A673 (cell line): Measurements from ENCODE around the gene COLQ. TPM values are rescaled to one million over a fixed set of nuclear protein-coding genes. Genes with fewer than 3 reads are reported as not detected.

Experiments used
- BruUV-seq: library from RNA; stranded (reverse); fragments of 400-500 nt; replicated peaks from 2 replicates; lab custom pipeline; 2021; lab: Mats Ljungman, UMichigan
- CTCF ChIA-PET: fragments of 300-600 bp; sonication (Branson Sonifier 250); formaldehyde crosslinking; loops from one replicate; lab custom pipeline; 2022; ENCODE audit warnings: antibody characterized with exemption; lab: Charles Lee
- POLR2A ChIA-PET: fragments of 300-600 bp; sonication (Branson Sonifier 250); formaldehyde crosslinking; loops from one replicate; lab custom pipeline; 2022; ENCODE audit warnings: antibody characterized with exemption; ENCODE audit not compliant: low non-redundant PET; lab: Charles Lee
- DNase-seq: peaks from one replicate; pipeline ENCODE4 v3.0.0-alpha.2; 2015; ENCODE audit warnings: low spot score
- H3K27ac ChIP-seq: fragments of 200-600 bp; sonication (generic); 2 replicates; pipeline ENCODE4 v1.5.1; 2016; ENCODE audit warnings: mixed run types, low read depth, mild to moderate bottlenecking, mixed read lengths, antibody characterized with exemption, low read length; ENCODE audit not compliant: poor library complexity, severe bottlenecking
- H3K27me3 ChIP-seq: fragments of 200-600 bp; sonication (generic); replicated peaks from 2 replicates; pipeline ENCODE4 v1.6.1; 2017; ENCODE audit warnings: mixed run types, low read depth, mild to moderate bottlenecking, mixed read lengths, antibody characterized with exemption, low read length; ENCODE audit not compliant: insufficient read depth, poor library complexity
- H3K36me3 ChIP-seq: fragments of 200-600 bp; sonication (generic); 2 replicates; pipeline ENCODE4 v1.6.1; 2016; ENCODE audit warnings: mixed run types, mild to moderate bottlenecking, mixed read lengths, antibody characterized with exemption, low read length; ENCODE audit not compliant: insufficient read depth, poor library complexity, severe bottlenecking
- H3K4me1 ChIP-seq: fragments of 200-600 bp; sonication (generic); 2 replicates; pipeline ENCODE4 v1.6.1; 2017; ENCODE audit warnings: mixed run types, mild to moderate bottlenecking, mixed read lengths, antibody characterized with exemption, low read length; ENCODE audit not compliant: insufficient read depth, poor library complexity, severe bottlenecking
- H3K4me3 ChIP-seq: fragments of 200-600 bp; sonication (generic); 2 replicates; pipeline ENCODE4 v1.5.1; 2016; ENCODE audit warnings: low read depth, mixed run types, mild to moderate bottlenecking, mixed read lengths, low read length; ENCODE audit not compliant: poor library complexity, severe bottlenecking
- H3K9me3 ChIP-seq: fragments of 200-600 bp; sonication (generic); 2 replicates; pipeline ENCODE4 v1.6.1; 2016; ENCODE audit warnings: mixed run types, low read depth, mild to moderate bottlenecking, mixed read lengths, antibody characterized with exemption, low read length; ENCODE audit not compliant: poor library complexity, severe bottlenecking
- CTCF ChIP-seq: fragments of 300-800, 200-600 bp; sonication (generic); conservative IDR thresholded peaks from 2 replicates; pipeline ENCODE4 v1.5.1; 2017; ENCODE audit warnings: low read depth, mild to moderate bottlenecking, antibody characterized with exemption, low read length, moderate library complexity, mixed read lengths
- EZH2 ChIP-seq: fragments of 200-600 bp; sonication (generic); IDR thresholded peaks from 2 replicates; pipeline ENCODE4 v1.6.1; 2017; ENCODE audit warnings: borderline replicate concordance, low read depth, mild to moderate bottlenecking, mixed read lengths, antibody characterized with exemption, low read length; ENCODE audit not compliant: poor library complexity, severe bottlenecking
- intact Hi-C: fragments of 100-400 bp; cut with micrococcal nuclease; formaldehyde crosslinking; loops from one replicate; pipeline ENCODE4 v1.10.0; 2022; ENCODE audit not compliant: unreplicated experiment
- total RNA-seq: library from RNA; stranded (reverse); gene quantifications from 2 replicates; pipeline ENCODE4 v1.2.3, GENCODE V29; 2021

COLQ gene
- total RNA-seq, 1 experiment from 2014 or later = 0.21 TPM

GRCh38 chr3:15452961-15453360 lies 68.5 kb downstream of the COLQ start:
- no peaks in the 10 kb centered on the region for H3K36me3 ChIP-seq
- no TSS peak for BruUV-seq
- no peak overlapping the region for H3K27ac ChIP-seq
- H3K4me1 ChIP-seq = no peaks in the 10 kb centered on the region
- H3K9me3 ChIP-seq = no peaks in the 10 kb centered on the region
- CTCF ChIA-PET = no interaction called here
- intact Hi-C loops = no loop called here
- H3K27me3 ChIP-seq = no peaks in the 10 kb centered on the region
- H3K4me3 ChIP-seq = no peak overlapping the region
- POLR2A ChIA-PET = no interaction called here
- DNase-seq = no peak
- TF ChIP-seq CTCF (no peak), EZH2 (no peak)

DNA sequence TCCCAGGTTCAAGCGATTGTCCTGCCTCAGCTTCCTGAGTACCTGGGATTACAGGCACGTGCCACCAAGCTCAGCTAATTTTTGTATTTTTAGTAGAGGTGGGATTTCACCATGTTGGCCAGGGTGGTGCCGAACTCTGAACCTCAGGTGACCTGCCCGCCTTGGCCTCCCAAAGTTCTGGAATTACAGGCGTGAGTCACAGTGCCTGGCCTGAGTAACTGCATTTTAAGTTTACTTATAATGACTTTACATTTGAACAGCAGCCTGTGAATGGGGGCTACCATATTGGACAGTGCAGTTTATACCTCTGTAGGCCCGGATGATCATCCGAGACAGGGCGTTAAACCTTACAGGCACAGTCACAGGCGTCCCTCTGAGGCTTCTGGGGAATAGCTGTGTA lies 69.3 kb downstream of the COLQ start:
- Histone ChIP-seq H3K9me3 (no peaks in the 10 kb centered on the region), H3K27me3 (no peaks in the 10 kb centered on the region), H3K27ac (no peak overlapping the region), H3K36me3 (no peaks in the 10 kb centered on the region), H3K4me1 (no peaks in the 10 kb centered on the region), H3K4me3 (no peak overlapping the region)
- ChIA-PET CTCF (no interaction called here), POLR2A (no interaction called here)
- BruUV-seq = no TSS peak
- no peak for TF ChIP-seq CTCF
- no peak for TF ChIP-seq EZH2
- intact Hi-C loops = no loop called here
- DNase-seq = no peak

DNA sequence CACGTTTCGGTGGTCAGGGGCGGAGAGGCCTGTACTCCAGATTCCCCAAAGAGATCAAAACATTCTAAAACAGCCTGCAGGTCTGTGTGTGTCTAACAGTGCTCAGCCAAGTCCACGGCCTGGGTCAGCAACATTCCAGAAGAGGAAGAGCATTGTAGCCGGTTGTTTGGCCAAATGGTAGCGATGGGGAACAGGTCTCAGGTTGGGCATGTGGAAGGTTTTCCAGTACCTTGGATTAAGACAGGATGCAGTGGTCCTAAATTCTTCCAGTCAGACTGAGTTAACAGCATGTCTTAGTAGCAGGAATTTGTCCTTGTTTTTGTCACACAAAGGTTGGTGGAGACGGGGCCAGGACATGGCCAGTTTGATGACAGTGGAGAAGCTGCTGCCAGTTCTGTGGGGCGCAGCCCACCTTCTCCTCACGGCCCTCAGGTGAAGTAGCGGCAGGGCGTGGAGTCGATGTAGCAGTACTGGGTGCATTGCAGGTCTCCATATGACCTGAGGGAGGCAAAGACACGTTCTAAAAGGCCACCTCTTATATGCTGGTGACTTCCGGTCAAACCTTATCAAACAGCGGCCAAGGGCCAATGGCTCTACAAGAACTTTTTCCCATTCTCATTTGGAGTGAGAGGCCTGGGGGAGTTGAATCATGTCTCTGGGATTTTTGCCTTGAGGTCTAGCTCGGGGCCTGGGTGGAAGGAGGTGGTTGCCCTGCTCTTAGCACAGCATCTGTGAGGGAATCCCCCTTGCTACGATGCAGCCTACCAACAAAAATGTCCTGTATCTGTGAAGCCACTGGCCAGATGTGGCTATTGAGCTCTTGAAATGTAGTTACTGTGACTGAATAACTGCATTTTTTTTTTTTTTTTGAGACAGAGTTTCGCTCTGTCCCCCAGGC lies 70.0 kb downstream of the COLQ start:
- POLR2A ChIA-PET = no interaction called here
- no peaks in the 10 kb centered on the region for H3K9me3 ChIP-seq
- CTCF ChIA-PET = no interaction called here

More for the DNA sequence above, 70.0 kb downstream of the COLQ start:
- intact Hi-C loops = no loop called here
- Histone ChIP-seq H3K4me1 (no peaks in the 10 kb centered on the region), H3K27me3 (no peaks in the 10 kb centered on the region), H3K4me3 (no peak overlapping the region), H3K36me3 (no peaks in the 10 kb centered on the region), H3K27ac (no peak overlapping the region)
- no TSS peak for BruUV-seq
- DNase-seq = no peak
- TF ChIP-seq EZH2 = no peak
- TF ChIP-seq CTCF = no peak
